Loucy (cell line): ENCODE data around the gene ZNF670.

Experiments
- H2AFZ ChIP-seq: fragments of 200-600 bp; sonication (generic); 2 replicates; pipeline ENCODE4 v1.6.0; 2016; ENCODE audit warnings: antibody characterized with exemption, mild to moderate bottlenecking, low read length, moderate library complexity
- H3F3A ChIP-seq: fragments of 200-600 bp; 2 replicates; pipeline ENCODE4 v1.6.0; 2016; ENCODE audit warnings: antibody characterized with exemption, low read depth, mild to moderate bottlenecking
- H3K27me3 ChIP-seq: fragments of 200-600 bp; sonication (generic); 2 replicates; pipeline ENCODE4 v1.6.1; 2014; ENCODE audit warnings: low read length, mild to moderate bottlenecking; ENCODE audit not compliant: insufficient read depth, poor library complexity, severe bottlenecking
- H3K36me3 ChIP-seq: fragments of 200-600 bp; sonication (generic); 2 replicates; pipeline ENCODE4 v1.6.1; 2016; ENCODE audit warnings: low read length; ENCODE audit not compliant: insufficient read depth
- H3K4me1 ChIP-seq: fragments of 200-600 bp; sonication (generic); 2 replicates; pipeline ENCODE4 v1.5.1; 2014; ENCODE audit warnings: low read length, mild to moderate bottlenecking; ENCODE audit not compliant: insufficient read depth, poor library complexity, severe bottlenecking
- H3K4me2 ChIP-seq: fragments of 200-600 bp; sonication (generic); 2 replicates; pipeline ENCODE4 v1.6.0; 2014; ENCODE audit warnings: antibody characterized with exemption, low read length, low read depth, mild to moderate bottlenecking; ENCODE audit not compliant: poor library complexity, severe bottlenecking
- H3K4me3 ChIP-seq: fragments of 200-600 bp; sonication (generic); 2 replicates; pipeline ENCODE4 v1.5.1; 2014; ENCODE audit warnings: low read length, mild to moderate bottlenecking, mixed read lengths; ENCODE audit not compliant: poor library complexity, severe bottlenecking
- H3K79me2 ChIP-seq: fragments of 200-600 bp; sonication (generic); 2 replicates; pipeline ENCODE4 v1.6.1; 2014; ENCODE audit warnings: low read length; ENCODE audit not compliant: insufficient read depth
- H3K9ac ChIP-seq: fragments of 200-600 bp; sonication (generic); 2 replicates; pipeline ENCODE4 v1.6.0; 2014; ENCODE audit warnings: mild to moderate bottlenecking, low read depth, low read length, moderate library complexity; ENCODE audit not compliant: poor library complexity, severe bottlenecking
- H3K9me2 ChIP-seq: fragments of 200-600 bp; sonication (generic); replicated peaks from 2 replicates; pipeline ENCODE4 v1.6.1; 2016; ENCODE audit warnings: low read depth, low read length, mixed read lengths
- H3K9me3 ChIP-seq: fragments of 200-600 bp; sonication (generic); 2 replicates; pipeline ENCODE4 v1.6.1; 2014; ENCODE audit warnings: mild to moderate bottlenecking, antibody characterized with exemption, low read length, low read depth; ENCODE audit not compliant: insufficient read depth
- H4K20me1 ChIP-seq: fragments of 200-600 bp; sonication (generic); 2 replicates; pipeline ENCODE4 v1.6.0; 2014; ENCODE audit warnings: antibody characterized with exemption, low read length, mild to moderate bottlenecking; ENCODE audit not compliant: insufficient read depth, poor library complexity, severe bottlenecking
- EZH2phosphoT487 ChIP-seq: fragments of 200-600 bp; IDR thresholded peaks from 2 replicates; pipeline ENCODE4 v1.6.1; 2018; ENCODE audit warnings: antibody characterized with exemption, mild to moderate bottlenecking, moderate library complexity, borderline replicate concordance
- TF ChIP-seq, protein P1 (sequence below): fragments of 200-600 bp; sonication (generic); conservative IDR thresholded peaks from 2 replicates; pipeline ENCODE4 v1.5.1; 2014; ENCODE audit warnings: mild to moderate bottlenecking, antibody characterized with exemption, low read length

The ZNF670 gene

GRCh38 chr1:247090455-247090854 is 11.8 kb upstream of the ZNF670 start:
- no peak overlapping the region for H3K9ac ChIP-seq
- no peaks in the 10 kb centered on the region for H3K79me2 ChIP-seq
- no peaks in the 10 kb centered on the region for H3K27me3 ChIP-seq
- TF ChIP-seq EZH2phosphoT487, result no peak
- TF ChIP-seq, protein P1, sequence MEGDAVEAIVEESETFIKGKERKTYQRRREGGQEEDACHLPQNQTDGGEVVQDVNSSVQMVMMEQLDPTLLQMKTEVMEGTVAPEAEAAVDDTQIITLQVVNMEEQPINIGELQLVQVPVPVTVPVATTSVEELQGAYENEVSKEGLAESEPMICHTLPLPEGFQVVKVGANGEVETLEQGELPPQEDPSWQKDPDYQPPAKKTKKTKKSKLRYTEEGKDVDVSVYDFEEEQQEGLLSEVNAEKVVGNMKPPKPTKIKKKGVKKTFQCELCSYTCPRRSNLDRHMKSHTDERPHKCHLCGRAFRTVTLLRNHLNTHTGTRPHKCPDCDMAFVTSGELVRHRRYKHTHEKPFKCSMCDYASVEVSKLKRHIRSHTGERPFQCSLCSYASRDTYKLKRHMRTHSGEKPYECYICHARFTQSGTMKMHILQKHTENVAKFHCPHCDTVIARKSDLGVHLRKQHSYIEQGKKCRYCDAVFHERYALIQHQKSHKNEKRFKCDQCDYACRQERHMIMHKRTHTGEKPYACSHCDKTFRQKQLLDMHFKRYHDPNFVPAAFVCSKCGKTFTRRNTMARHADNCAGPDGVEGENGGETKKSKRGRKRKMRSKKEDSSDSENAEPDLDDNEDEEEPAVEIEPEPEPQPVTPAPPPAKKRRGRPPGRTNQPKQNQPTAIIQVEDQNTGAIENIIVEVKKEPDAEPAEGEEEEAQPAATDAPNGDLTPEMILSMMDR, result no peak
- H3K36me3 ChIP-seq, result no peaks in the 10 kb centered on the region
- no peaks in the 10 kb centered on the region for H3K9me2 ChIP-seq
- H3K4me1 ChIP-seq, result no peaks in the 10 kb centered on the region
- H3K9me3 ChIP-seq, result 0 out of 2 replicates have a peak, but pooled peaks cover 3% of the 10 kb centered on the region
- no peak overlapping the region for H3K4me2 ChIP-seq
- H2AFZ ChIP-seq, result no peak overlapping the region
- H3K4me3 ChIP-seq, result no peak overlapping the region
- H4K20me1 ChIP-seq, result no peaks in the 10 kb centered on the region
- H3F3A ChIP-seq, result no peaks in the 10 kb centered on the region

DNA sequence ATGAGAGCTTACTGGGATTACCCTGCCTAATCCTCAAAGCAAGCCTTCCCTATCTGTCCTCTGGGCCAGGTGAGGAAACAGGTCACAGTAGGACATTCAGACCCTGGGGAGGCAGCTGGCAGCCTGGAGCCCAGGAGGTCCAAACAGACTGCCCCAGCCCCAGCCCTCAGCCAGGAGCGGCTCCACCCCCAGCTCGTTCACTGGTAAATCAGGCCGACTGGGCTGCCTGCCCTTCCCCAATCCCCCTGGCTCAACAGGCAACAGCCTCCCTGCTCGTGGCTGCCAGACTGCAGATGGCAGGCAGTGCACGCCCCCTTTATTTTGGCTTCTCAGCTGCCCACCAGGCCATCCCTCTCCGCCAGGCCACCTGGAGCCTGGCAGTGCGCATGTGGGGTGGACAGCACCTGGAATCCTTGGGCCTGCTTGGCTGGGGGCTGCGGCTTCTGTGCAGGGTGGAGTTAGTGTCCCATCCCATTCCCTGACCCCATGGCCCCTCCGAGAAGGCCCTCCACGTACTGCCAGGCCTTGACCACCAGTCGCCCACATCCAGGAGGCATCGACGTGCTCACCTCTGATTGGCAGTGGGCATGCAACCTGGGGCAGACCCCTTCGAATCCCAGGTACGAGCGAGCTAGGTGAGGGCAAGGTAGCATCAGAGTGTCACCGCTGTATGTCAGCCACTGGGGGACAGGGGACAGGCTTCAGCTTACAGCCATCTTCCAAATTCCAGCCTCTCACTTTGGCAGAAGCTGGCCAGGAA is 11.2 kb upstream of the ZNF670 start:
- no peak overlapping the region for H2AFZ ChIP-seq
- H3K36me3 ChIP-seq, result no peaks in the 10 kb centered on the region
- no peak overlapping the region for H3K9ac ChIP-seq
- no peaks in the 10 kb centered on the region for H3F3A ChIP-seq
- H3K4me1 ChIP-seq, result no peaks in the 10 kb centered on the region
- H3K9me3 ChIP-seq, result no peaks in the 10 kb centered on the region
- H3K4me3 ChIP-seq, result no peak overlapping the region
- H3K27me3 ChIP-seq, result no peaks in the 10 kb centered on the region
- no peaks in the 10 kb centered on the region for H3K79me2 ChIP-seq
- no peaks in the 10 kb centered on the region for H3K9me2 ChIP-seq
- no peaks in the 10 kb centered on the region for H4K20me1 ChIP-seq
- no peak overlapping the region for H3K4me2 ChIP-seq
- no peak for TF ChIP-seq EZH2phosphoT487
- TF ChIP-seq, protein P1, result no peak

DNA sequence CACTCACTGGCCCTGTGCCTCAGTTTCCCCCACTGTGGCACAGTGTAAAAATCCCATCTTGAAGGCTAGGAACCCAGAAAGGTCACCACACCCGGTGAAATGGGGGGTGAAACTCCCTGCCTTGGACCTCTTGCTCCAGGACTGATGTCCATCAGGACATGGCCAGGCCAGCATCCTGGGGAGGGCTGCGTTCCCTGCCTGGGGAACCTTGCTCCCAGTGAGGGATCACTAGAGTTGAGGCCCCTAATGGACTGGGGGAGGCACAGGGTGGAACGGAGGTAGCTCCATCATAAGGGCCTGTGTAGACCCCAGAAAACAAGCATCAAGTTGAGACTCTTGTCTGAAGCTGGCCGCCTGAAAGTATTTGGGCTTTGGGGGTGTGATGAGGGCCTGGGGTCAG is 10.4 kb upstream of the ZNF670 start:
- Histone ChIP-seq H3K79me2 (no peaks in the 10 kb centered on the region), H3K9me3 (no peaks in the 10 kb centered on the region), H2AFZ (no peak overlapping the region), H3K9me2 (no peaks in the 10 kb centered on the region), H4K20me1 (no peaks in the 10 kb centered on the region), H3K27me3 (no peaks in the 10 kb centered on the region), H3K9ac (no peak overlapping the region), H3F3A (no peaks in the 10 kb centered on the region), H3K4me3 (no peak overlapping the region), H3K4me1 (no peaks in the 10 kb centered on the region), H3K36me3 (no peaks in the 10 kb centered on the region), H3K4me2 (no peak overlapping the region)
- no peak for TF ChIP-seq EZH2phosphoT487
- TF ChIP-seq, protein P1, result no peak
